Stimulated activated CD8-positive, alpha-beta memory T cell treated with anti-CD3 and anti-CD28 coated beads, Interleukin-2, amount 100 ng/mL, for 1 hour (primary cell): ENCODE results near the gene TTC21B.

Experiments used
- DNase-seq, 2 donors: peaks; one replicate each; pipeline ENCODE4 v3.0.0-alpha.2; 2020; ENCODE audit warnings: low read depth in 2 of 2

TTC21B gene

GRCh38 chr2:165837122-165837521 is 116.5 kb downstream of the TTC21B start:
- no peak for DNase-seq

- no peak for DNase-seq
Measured at GRCh38 chr2:165835363-165835762, 118.2 kb downstream of the TTC21B start.

- no peak for DNase-seq
Measured at GRCh38 chr2:165833156-165833555, 120.4 kb downstream of the TTC21B start.

GRCh38 chr2:165827921-165828276 is 125.7 kb downstream of the TTC21B start:
- DNase-seq: no peak

- no peak for DNase-seq
Measured at GRCh38 chr2:165827016-165827920, 126.3 kb downstream of the TTC21B start.

- DNase-seq: no peak
Measured at GRCh38 chr2:165825041-165825440, 128.5 kb downstream of the TTC21B start.
